ENCODE results near the gene BAIAP2.

GRCh38 chr17:81164371-81165245 lies 129.7 kb downstream of the BAIAP2 start:
- TF ChIP-seq POLR2A (IDR thresholded peaks at IDR 0.05) (no peak), CTCF (IDR thresholded peaks at IDR 0.05) (no peak), POLR2AphosphoS5 (IDR thresholded peaks at IDR 0.05) (no peak)
